GM10248 (cell line): ENCODE results near the gene TECPR1.

Experiments
- CTCF ChIA-PET: fragments of 300-600 bp; sonication (Branson Sonifier 250); formaldehyde crosslinking; extraction: SDS; loops from one replicate; lab custom pipeline; 2021; ENCODE audit warnings: antibody characterized with exemption; lab: Yijun Ruan, JAX
- POLR2A ChIA-PET: fragments of 350-650 bp; sonication (Branson Sonifier 250); formaldehyde crosslinking; extraction: SDS; loops from one replicate; lab custom pipeline; 2020; ENCODE audit warnings: antibody characterized with exemption; lab: Yijun Ruan, JAX
- DNase-seq: peaks from one replicate; pipeline ENCODE4 v3.0.0; 2012; ENCODE audit errors: extremely low spot score
- CTCF ChIP-seq: IDR thresholded peaks from 2 replicates; pipeline ENCODE4 v1.5.1; 2012; ENCODE audit warnings: mild to moderate bottlenecking, low read depth; ENCODE audit errors: extremely low read depth, missing control alignments, control extremely low read depth

The TECPR1 gene

GRCh38 chr7:98178762-98179490 lies 73.1 kb downstream of the TECPR1 start:
- TF ChIP-seq CTCF: no peak
- CTCF ChIA-PET: interaction anchor here (8.5 kb wide), 1 partner anchor 12 kb away, joined by 77 read pairs; no protein-coding TSS in a partner anchor
- no peak for DNase-seq
- POLR2A ChIA-PET: no interaction called here

- TF ChIP-seq CTCF: no peak
- ChIA-PET CTCF (interaction anchor here (8.5 kb wide), 1 partner anchor 11 kb away, joined by 77 read pairs; no protein-coding TSS in a partner anchor), POLR2A (no interaction called here)
- DNase-seq: no peak
Measured at GRCh38 chr7:98178321-98178720, 73.7 kb downstream of the TECPR1 start.

GRCh38 chr7:98177553-98177952 lies 74.5 kb downstream of the TECPR1 start:
- ChIA-PET POLR2A (no interaction called here), CTCF (interaction anchor here (1.6 to 8.5 kb wide), 2 partner anchors 10 to 67 kb away, joined by 4 to 77 read pairs; no protein-coding TSS in a partner anchor)
- no peak for DNase-seq
- TF ChIP-seq CTCF: no peak

GRCh38 chr7:98175260-98175940 lies 76.6 kb downstream of the TECPR1 start:
- no peak for DNase-seq
- ChIA-PET POLR2A (no interaction called here), CTCF (interaction anchor here (0.8 to 8.5 kb wide), 8 partner anchors 8 to 154 kb away, joined by 3 to 77 read pairs (median 3); partner anchors contain the start of gene LMTK2)
- TF ChIP-seq CTCF: no peak

- no peak for DNase-seq
- POLR2A ChIA-PET: no interaction called here
- CTCF ChIA-PET: interaction anchor here (0.8 to 2.0 kb wide), 5 partner anchors 9 to 153 kb away, joined by 3 to 6 read pairs (median 3); partner anchors contain the start of gene LMTK2
Measured at GRCh38 chr7:98174334-98175259, 77.4 kb downstream of the TECPR1 start.

More at GRCh38 chr7:98174334-98175259, 77.4 kb downstream of the TECPR1 start:
- TF ChIP-seq CTCF: no peak
